GM19455 (cell line): ENCODE data around the gene VEZF1.
A peak's percentile ranks its signal among the peaks of the same experiment; 100 is the strongest.

Experiments
- ATAC-seq: cut with Tn5 transposase; IDR thresholded peaks from one replicate; pipeline ENCODE4 v1.9.1; 2021; ENCODE audit not compliant: unreplicated experiment

Gene VEZF1

GRCh38 chr17:57999010-57999495, 11.0 kb upstream of the VEZF1 start:
- ATAC-seq, result no peak

- ATAC-seq, result no peak
Observed at GRCh38 chr17:57997085-57997809, 9.2 kb upstream of the VEZF1 start.

GRCh38 chr17:57995076-57995956, 7.3 kb upstream of the VEZF1 start:
- no peak for ATAC-seq

- ATAC-seq, result no peak
Observed at GRCh38 chr17:57994436-57994835, 6.4 kb upstream of the VEZF1 start.

- ATAC-seq, result no peak
Observed at GRCh38 chr17:57993471-57994365, 5.7 kb upstream of the VEZF1 start.

GRCh38 chr17:57991537-57991936, 3.5 kb upstream of the VEZF1 start:
- no peak for ATAC-seq

GRCh38 chr17:57990037-57990436, 2.0 kb upstream of the VEZF1 start:
- no peak for ATAC-seq

GRCh38 chr17:57988301-57989250, 522 bp upstream of the VEZF1 start:
- peak; percentile 77 for ATAC-seq

GRCh38 chr17:57986841-57987580, 1.0 kb downstream of the VEZF1 start:
- ATAC-seq, result peak; percentile 11

GRCh38 chr17:57985675-57985974, 2.4 kb downstream of the VEZF1 start:
- no peak for ATAC-seq

- ATAC-seq, result no peak
Observed at GRCh38 chr17:57984936-57985674, 2.9 kb downstream of the VEZF1 start.

- no peak for ATAC-seq
Observed at GRCh38 chr17:57984261-57984890, 3.7 kb downstream of the VEZF1 start.

- no peak for ATAC-seq
Observed at GRCh38 chr17:57983446-57983845, 4.6 kb downstream of the VEZF1 start.

- ATAC-seq, result no peak
Observed at GRCh38 chr17:57982452-57983170, 5.4 kb downstream of the VEZF1 start.

- no peak for ATAC-seq
Observed at GRCh38 chr17:57980522-57980921, 7.5 kb downstream of the VEZF1 start.

GRCh38 chr17:57979076-57979475, 9.0 kb downstream of the VEZF1 start:
- ATAC-seq, result no peak

GRCh38 chr17:57976594-57976993, 11.5 kb downstream of the VEZF1 start:
- ATAC-seq, result no peak

GRCh38 chr17:57975044-57975443, 13.0 kb downstream of the VEZF1 start:
- no peak for ATAC-seq
